SK-N-SH (cell line): ENCODE measurements around the gene DENND1A. TPM values are rescaled to one million over a fixed set of nuclear protein-coding genes. Genes with fewer than 3 reads are reported as not detected.
A peak's percentile ranks its signal among the peaks of the same experiment; 100 is the strongest.

Experiments used
- CTCF ChIA-PET: fragments of 300-600, 350-600 bp; formaldehyde crosslinking; extraction: SDS; loops from one replicate; lab custom pipeline; 2021; lab: Yijun Ruan, JAX
- POLR2A ChIA-PET: fragments of 350-600 bp; sonication (Branson Sonifier 250); formaldehyde crosslinking; extraction: SDS; loops from one replicate; lab custom pipeline; 2020; ENCODE audit warnings: antibody characterized with exemption, inconsistent platforms; lab: Yijun Ruan, JAX
- DNase-seq: peaks from one replicate; pipeline ENCODE4 v3.0.0; 2012
- H2AFZ ChIP-seq: fragments of 200-600 bp; sonication (generic); 2 replicates; pipeline ENCODE4 v1.8.1; 2016; ENCODE audit warnings: antibody characterized with exemption, mild to moderate bottlenecking, low read depth
- H3F3A ChIP-seq: fragments of 200-600 bp; sonication (generic); replicated peaks from 2 replicates; pipeline ENCODE3; 2016; ENCODE audit warnings: antibody characterized with exemption, mild to moderate bottlenecking; ENCODE audit not compliant: insufficient read depth
- H3K27ac ChIP-seq, 2 experiments: fragments of 200-500 bp in 1 of 2; fragments of 200-600 bp in 1 of 2; sonication (Bioruptor generic) in 1 of 2; sonication (generic), shearing (Covaris generic) in 1 of 2; 2 replicates each; pipeline versions ENCODE4 v1.5.1 to v1.6.1; 2014 to 2016; ENCODE audit warnings: low read depth in 2 of 2, inconsistent platforms in 1 of 2, low read length in 1 of 2, mild to moderate bottlenecking in 1 of 2, mixed read lengths in 1 of 2
- H3K27me3 ChIP-seq: fragments of 200-600 bp; sonication (generic), shearing (Covaris generic); 2 replicates; pipeline ENCODE4 v1.6.1; 2016; ENCODE audit warnings: mixed run types; ENCODE audit not compliant: insufficient read depth
- H3K36me3 ChIP-seq, 2 experiments: fragments of 200-500 bp in 1 of 2; fragments of 200-600 bp in 1 of 2; sonication (Bioruptor generic) in 1 of 2; sonication (generic) in 1 of 2; replicated peaks in 1 of 2; 2 replicates each; pipeline versions ENCODE3 to v1.5.1; 2014 to 2016; ENCODE audit warnings: low read length in 1 of 2, mild to moderate bottlenecking in 1 of 2; ENCODE audit not compliant: insufficient read depth in 2 of 2, control insufficient read depth in 1 of 2
- H3K4me1 ChIP-seq, 2 experiments: fragments of 200-500 bp in 1 of 2; fragments of 200-600 bp in 1 of 2; sonication (Bioruptor generic) in 1 of 2; sonication (generic), shearing (Covaris generic) in 1 of 2; 2 replicates each; pipeline versions ENCODE4 v1.5.1 to v1.6.1; 2014 to 2016; ENCODE audit warnings: low read depth in 1 of 2, low read length in 1 of 2, mixed run types in 1 of 2; ENCODE audit not compliant: insufficient read depth in 2 of 2, control insufficient read depth in 1 of 2
- H3K4me2 ChIP-seq: fragments of 200-600 bp; sonication (generic), shearing (Covaris generic); 2 replicates; pipeline ENCODE4 v1.6.1; 2017; ENCODE audit warnings: mixed run types
- H3K4me3 ChIP-seq, 2 experiments: fragments of 200-500 bp in 1 of 2; fragments of 200-600 bp in 1 of 2; sonication (Bioruptor generic) in 1 of 2; sonication (generic), shearing (Covaris generic) in 1 of 2; 2 replicates each; pipeline versions ENCODE4 v1.5.1 to v1.8.1; 2014 to 2016; ENCODE audit warnings: low read depth in 2 of 2, inconsistent platforms in 1 of 2, low read length in 1 of 2, mild to moderate bottlenecking in 1 of 2, mixed read lengths in 1 of 2, moderate library complexity in 1 of 2
- H3K79me2 ChIP-seq: fragments of 200-600 bp; sonication (generic); 2 replicates; pipeline ENCODE4 v1.8.1; 2017; ENCODE audit warnings: mild to moderate bottlenecking; ENCODE audit not compliant: insufficient read depth
- H3K9ac ChIP-seq: fragments of 200-600 bp; sonication (generic); 2 replicates; pipeline ENCODE4 v1.6.1; 2017; ENCODE audit warnings: mixed run types
- H3K9me2 ChIP-seq: fragments of 200-600 bp; sonication (generic); 2 replicates; pipeline ENCODE4 v1.6.1; 2017; ENCODE audit warnings: mixed run types
- H3K9me3 ChIP-seq: fragments of 200-600 bp; sonication (generic); 2 replicates; pipeline ENCODE4 v1.6.1; 2017; ENCODE audit warnings: mixed run types, mild to moderate bottlenecking, moderate library complexity
- H4K20me1 ChIP-seq: fragments of 200-600 bp; sonication (generic); 2 replicates; pipeline ENCODE4 v1.6.1; 2017; ENCODE audit warnings: mild to moderate bottlenecking, mixed run types; ENCODE audit not compliant: insufficient read depth
- CHD2 ChIP-seq: fragments of 150-350 bp; IDR thresholded peaks from 2 replicates; pipeline ENCODE4 v1.6.1; 2018; ENCODE audit warnings: low read length; ENCODE audit not compliant: partially characterized antibody
- EP300 ChIP-seq, 2 experiments: IDR thresholded peaks; 2 replicates each; pipeline versions ENCODE4 v1.4.0 to v1.6.1; 2012; ENCODE audit warnings: borderline replicate concordance in 1 of 2, low read depth in 1 of 2, low read length in 1 of 2
- EZH2phosphoT487 ChIP-seq: fragments of 200-600 bp; sonication (generic); IDR thresholded peaks from 2 replicates; pipeline ENCODE4 v1.6.1; 2017; ENCODE audit warnings: low read depth, mixed run types, mild to moderate bottlenecking, antibody characterized with exemption, moderate library complexity, borderline replicate concordance
- FOXJ3 ChIP-seq: sonication (generic); formaldehyde crosslinking; IDR thresholded peaks from 2 replicates; pipeline ENCODE4 v1.5.1; 2020; ENCODE audit warnings: mild to moderate bottlenecking, missing genetic modification reagents
- GABPA ChIP-seq: IDR thresholded peaks from 2 replicates; pipeline ENCODE4 v1.4.0; 2012; ENCODE audit warnings: low read depth, mild to moderate bottlenecking
- GATA2 ChIP-seq: sonication (generic); formaldehyde crosslinking; IDR thresholded peaks from 2 replicates; pipeline ENCODE4 v1.5.0; 2020; ENCODE audit warnings: mild to moderate bottlenecking, missing genetic modification reagents
- MEF2A ChIP-seq: IDR thresholded peaks from 2 replicates; pipeline ENCODE4 v1.4.0; 2012; ENCODE audit warnings: low read depth, borderline replicate concordance
- MXI1 ChIP-seq: IDR thresholded peaks from 2 replicates; pipeline ENCODE4 v1.6.1; 2012; ENCODE audit warnings: mild to moderate bottlenecking, low read depth, low read length, improper control_type of control experiment
- POLR2AphosphoS5 ChIP-seq: IDR thresholded peaks from 2 replicates; pipeline ENCODE4 v1.6.1; 2012; ENCODE audit warnings: low read depth, low read length
- RAD21 ChIP-seq: IDR thresholded peaks from 2 replicates; pipeline ENCODE4 v1.6.1; 2012; ENCODE audit warnings: mild to moderate bottlenecking, low read length
- RXRA ChIP-seq: IDR thresholded peaks from 2 replicates; pipeline ENCODE4 v1.4.0; 2012; ENCODE audit warnings: low read depth, mild to moderate bottlenecking, borderline replicate concordance
- SIN3A ChIP-seq: IDR thresholded peaks from 2 replicates; pipeline ENCODE4 v1.6.1; 2012; ENCODE audit warnings: low read depth, mild to moderate bottlenecking, low read length, moderate library complexity, borderline replicate concordance
- SMC3 ChIP-seq: IDR thresholded peaks from 2 replicates; pipeline ENCODE4 v1.6.1; 2012; ENCODE audit warnings: low read depth, low read length, improper control_type of control experiment
- TAF1 ChIP-seq: IDR thresholded peaks from 2 replicates; pipeline ENCODE4 v1.6.1; 2012; ENCODE audit warnings: low read depth, mild to moderate bottlenecking, low read length, moderate library complexity, borderline replicate concordance
- TCF12 ChIP-seq: IDR thresholded peaks from 2 replicates; pipeline ENCODE4 v1.4.0; 2012
- YY1 ChIP-seq: IDR thresholded peaks from 2 replicates; pipeline ENCODE4 v1.4.0; 2012; ENCODE audit warnings: low read depth, mild to moderate bottlenecking
- WGBS: methylation state at CpG from one replicate; pipeline ENCODE4 v1.1.6; 2017; ENCODE audit warnings: low lambda C conversion rate; 5-methylcytosine and 5-hydroxymethylcytosine counted together
- polyA plus RNA-seq, 3 experiments: library from polyadenylated mRNA; depleted of rRNA; stranded (reverse); fragments of >200 nt; gene quantifications; 2 replicates each; pipeline ENCODE4 v1.2.3, GENCODE V29; 2012
- TF ChIP-seq, protein P1 (sequence below): IDR thresholded peaks from 2 replicates; pipeline ENCODE4 v1.4.0; 2012; ENCODE audit warnings: low read depth
- TF ChIP-seq, protein P2 (sequence below): IDR thresholded peaks from 2 replicates; pipeline ENCODE4 v1.4.0; 2012; ENCODE audit warnings: low read depth, borderline replicate concordance

The DENND1A gene
- polyA plus RNA-seq, 1 of the 3 experiments (the other 2 are of a cell fraction) = 25.4 TPM

DNA sequence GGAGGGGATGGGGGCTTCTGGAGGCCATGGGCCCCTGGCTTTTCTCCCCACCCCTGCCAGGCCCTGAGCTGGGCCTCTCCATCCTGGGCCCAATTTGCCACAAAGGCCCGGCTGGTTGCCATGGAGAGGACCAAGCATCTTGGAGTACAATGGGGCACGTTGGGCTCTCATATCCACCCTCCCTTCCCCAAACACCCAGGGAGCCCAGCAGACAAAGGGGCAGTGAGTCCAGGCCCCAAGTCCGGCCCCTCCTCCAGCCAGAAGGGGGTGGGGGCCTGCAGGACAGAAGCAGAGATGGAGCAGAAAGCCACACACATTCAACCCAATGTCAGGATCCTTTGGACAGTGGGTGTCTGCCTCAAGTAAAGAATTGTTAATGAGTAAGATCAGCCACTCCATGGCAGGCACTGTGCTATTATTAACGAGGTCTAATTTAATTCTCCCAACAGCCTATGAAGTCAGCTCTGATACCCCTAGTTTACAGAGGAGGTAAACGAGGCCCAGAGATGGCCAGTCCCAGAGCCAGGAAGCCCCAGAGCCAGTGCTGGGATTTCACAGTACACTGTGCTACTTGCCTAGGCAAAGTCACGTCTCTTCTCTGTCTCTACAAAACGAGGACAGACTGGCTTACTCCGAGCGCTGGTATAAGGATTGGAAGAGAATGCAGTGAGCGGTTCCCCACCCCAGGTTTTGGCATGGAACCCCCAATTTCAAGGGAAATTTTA, 571.6 kb downstream of the DENND1A start:
- TF ChIP-seq TCF12 (no peak), MEF2A (no peak), FOXJ3 (CRISPR knock-in tag) (no peak), EP300 (IDR thresholded peaks at IDR 0.05; ENCODE audit: borderline replicate concordance in 1 of 2, low read depth in 1 of 2, low read length in 1 of 2) (no peak), GABPA (no peak), EZH2phosphoT487 (no peak), YY1 (no peak), SMC3 (no peak), SIN3A (no peak), TAF1 (no peak), RAD21 (no peak), RXRA (no peak), GATA2 (CRISPR knock-in tag) (no peak), POLR2AphosphoS5 (no peak), CHD2 (no peak), MXI1 (no peak)
- TF ChIP-seq, protein P1, sequence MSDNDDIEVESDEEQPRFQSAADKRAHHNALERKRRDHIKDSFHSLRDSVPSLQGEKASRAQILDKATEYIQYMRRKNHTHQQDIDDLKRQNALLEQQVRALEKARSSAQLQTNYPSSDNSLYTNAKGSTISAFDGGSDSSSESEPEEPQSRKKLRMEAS = no peak
- TF ChIP-seq, protein P2, sequence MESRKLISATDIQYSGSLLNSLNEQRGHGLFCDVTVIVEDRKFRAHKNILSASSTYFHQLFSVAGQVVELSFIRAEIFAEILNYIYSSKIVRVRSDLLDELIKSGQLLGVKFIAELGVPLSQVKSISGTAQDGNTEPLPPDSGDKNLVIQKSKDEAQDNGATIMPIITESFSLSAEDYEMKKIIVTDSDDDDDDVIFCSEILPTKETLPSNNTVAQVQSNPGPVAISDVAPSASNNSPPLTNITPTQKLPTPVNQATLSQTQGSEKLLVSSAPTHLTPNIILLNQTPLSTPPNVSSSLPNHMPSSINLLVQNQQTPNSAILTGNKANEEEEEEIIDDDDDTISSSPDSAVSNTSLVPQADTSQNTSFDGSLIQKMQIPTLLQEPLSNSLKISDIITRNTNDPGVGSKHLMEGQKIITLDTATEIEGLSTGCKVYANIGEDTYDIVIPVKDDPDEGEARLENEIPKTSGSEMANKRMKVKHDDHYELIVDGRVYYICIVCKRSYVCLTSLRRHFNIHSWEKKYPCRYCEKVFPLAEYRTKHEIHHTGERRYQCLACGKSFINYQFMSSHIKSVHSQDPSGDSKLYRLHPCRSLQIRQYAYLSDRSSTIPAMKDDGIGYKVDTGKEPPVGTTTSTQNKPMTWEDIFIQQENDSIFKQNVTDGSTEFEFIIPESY = no peak
- ChIA-PET POLR2A (no interaction called here), CTCF (interaction anchor here (1.9 to 6.1 kb wide), 3 partner anchors 9 to 22 kb away, joined by 5 to 46 read pairs (median 5); no protein-coding TSS in a partner anchor)
- Histone ChIP-seq H3K79me2 (no peaks in the 10 kb centered on the region), H3F3A (no peaks in the 10 kb centered on the region), H4K20me1 (0 out of 2 replicates have a peak, but pooled peaks cover 3% of the 10 kb centered on the region), H3K4me1 (peaks cover 0 to 10% of the 10 kb centered on the region in 2 experiments; a peak in 1 of 4 replicates), H3K4me3 (no peak overlapping the region), H3K27ac (no peak overlapping the region), H3K9me2 (no peaks in the 10 kb centered on the region), H3K36me3 (no peaks in the 10 kb centered on the region), H3K9ac (no peak overlapping the region), H3K27me3 (no peaks in the 10 kb centered on the region; the same call in 1 of the 2 replicates), H3K4me2 (no peak overlapping the region), H2AFZ (no peak overlapping the region), H3K9me3 (no peaks in the 10 kb centered on the region)
- DNase-seq = peak; percentile 36
- 79% methylated on average over 8 of the region's 10 CpGs for WGBS
